ENCODE measurements around the gene RAB17. TPM values are rescaled to one million over a fixed set of nuclear protein-coding genes. Genes with fewer than 3 reads are reported as not detected.

RAB17 gene
- total RNA-seq, 6 experiments from 2014 or later = 0.13 to 0.36 (median 0.25) TPM; not detected in 2

DNA sequence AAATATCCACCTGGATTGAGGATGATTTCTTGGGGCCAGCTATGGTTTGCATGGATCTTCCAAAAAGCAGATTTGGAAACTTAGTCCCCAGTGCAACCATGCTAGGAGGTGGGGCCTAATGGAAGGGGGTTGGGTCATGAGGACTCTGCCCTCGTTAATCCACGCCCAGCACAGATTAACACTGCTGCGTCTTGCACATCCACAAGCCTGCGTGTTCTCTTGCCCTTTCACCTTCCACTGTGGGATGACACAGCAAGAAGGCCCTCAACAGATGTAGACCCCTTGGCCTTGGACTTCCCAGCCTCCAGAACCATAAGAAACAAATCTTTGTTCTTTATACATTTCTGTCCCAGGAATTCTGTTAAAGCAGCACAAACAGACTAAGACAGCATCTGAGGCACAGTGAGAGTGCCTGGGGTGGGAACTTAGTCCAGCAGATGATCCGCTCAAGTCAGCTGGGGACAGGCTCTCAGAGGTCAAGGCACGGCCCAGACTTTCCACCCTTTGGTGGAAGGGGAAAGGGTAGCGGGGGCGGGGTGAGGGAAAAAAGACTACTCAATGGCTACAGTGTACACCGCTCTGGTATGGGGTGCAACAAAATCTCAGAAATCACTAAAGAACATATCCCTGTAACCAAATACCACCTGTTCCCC, 2.4 kb downstream of the RAB17 start:
- Mint-ChIP-seq H3K9me3 (no peaks in the 10 kb centered on the region), H3K4me1 (ENCODE audit: low read depth) (peaks cover 8% of the 10 kb centered on the region), H3K36me3 (ENCODE audit: low read depth) (no peaks in the 10 kb centered on the region), H3K27me3 (ENCODE audit: insufficient read depth) (no peaks in the 10 kb centered on the region; the same call in none of the 2 replicates), H3K4me3 (no peak overlapping the region), H3K27ac (no peak overlapping the region)
- DNase-seq = no peak
- TF ChIP-seq, protein P1, sequence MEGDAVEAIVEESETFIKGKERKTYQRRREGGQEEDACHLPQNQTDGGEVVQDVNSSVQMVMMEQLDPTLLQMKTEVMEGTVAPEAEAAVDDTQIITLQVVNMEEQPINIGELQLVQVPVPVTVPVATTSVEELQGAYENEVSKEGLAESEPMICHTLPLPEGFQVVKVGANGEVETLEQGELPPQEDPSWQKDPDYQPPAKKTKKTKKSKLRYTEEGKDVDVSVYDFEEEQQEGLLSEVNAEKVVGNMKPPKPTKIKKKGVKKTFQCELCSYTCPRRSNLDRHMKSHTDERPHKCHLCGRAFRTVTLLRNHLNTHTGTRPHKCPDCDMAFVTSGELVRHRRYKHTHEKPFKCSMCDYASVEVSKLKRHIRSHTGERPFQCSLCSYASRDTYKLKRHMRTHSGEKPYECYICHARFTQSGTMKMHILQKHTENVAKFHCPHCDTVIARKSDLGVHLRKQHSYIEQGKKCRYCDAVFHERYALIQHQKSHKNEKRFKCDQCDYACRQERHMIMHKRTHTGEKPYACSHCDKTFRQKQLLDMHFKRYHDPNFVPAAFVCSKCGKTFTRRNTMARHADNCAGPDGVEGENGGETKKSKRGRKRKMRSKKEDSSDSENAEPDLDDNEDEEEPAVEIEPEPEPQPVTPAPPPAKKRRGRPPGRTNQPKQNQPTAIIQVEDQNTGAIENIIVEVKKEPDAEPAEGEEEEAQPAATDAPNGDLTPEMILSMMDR (IDR thresholded peaks at IDR 0.05) = no peak

DNA sequence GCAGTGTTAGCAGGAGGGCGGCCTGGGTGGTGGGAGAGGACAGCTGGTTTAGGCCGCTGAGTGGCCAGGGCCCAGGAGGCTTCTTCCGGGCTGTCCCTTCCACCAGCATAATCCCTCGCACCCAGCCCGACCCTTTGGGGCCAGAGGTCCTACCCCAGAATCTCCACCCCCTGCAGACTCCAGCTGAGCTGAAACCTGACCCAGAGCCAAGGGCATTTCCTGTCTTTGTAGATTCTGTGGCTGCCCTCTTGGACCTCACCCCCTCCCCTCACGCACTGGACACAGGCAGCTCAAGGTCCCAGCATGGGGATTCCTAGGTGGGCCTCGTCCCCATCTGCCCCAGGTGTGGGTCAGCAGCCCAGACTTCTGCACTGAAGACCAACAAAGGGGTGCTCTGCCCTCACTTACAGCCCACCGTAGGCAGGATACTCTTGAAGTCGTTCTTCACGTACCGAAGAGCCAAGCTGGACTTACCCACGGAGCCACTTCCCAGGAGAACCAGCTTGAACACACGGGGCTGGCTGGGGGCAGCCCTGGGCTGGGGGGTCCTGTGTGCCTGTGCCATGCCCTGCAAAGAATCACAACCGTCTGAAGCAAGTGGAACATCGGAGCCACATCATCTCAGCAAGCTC, 4.8 kb downstream of the RAB17 start:
- Mint-ChIP-seq H3K27me3 (ENCODE audit: insufficient read depth) (peaks cover 1% of the 10 kb centered on the region), H3K27ac (no peak overlapping the region), H3K9me3 (no peaks in the 10 kb centered on the region), H3K4me1 (ENCODE audit: low read depth) (peaks cover 20% of the 10 kb centered on the region), H3K36me3 (ENCODE audit: low read depth) (no peaks in the 10 kb centered on the region), H3K4me3 (no peak overlapping the region)
- TF ChIP-seq, protein P1 (IDR thresholded peaks at IDR 0.05) = no peak
- DNase-seq = no peak

DNA sequence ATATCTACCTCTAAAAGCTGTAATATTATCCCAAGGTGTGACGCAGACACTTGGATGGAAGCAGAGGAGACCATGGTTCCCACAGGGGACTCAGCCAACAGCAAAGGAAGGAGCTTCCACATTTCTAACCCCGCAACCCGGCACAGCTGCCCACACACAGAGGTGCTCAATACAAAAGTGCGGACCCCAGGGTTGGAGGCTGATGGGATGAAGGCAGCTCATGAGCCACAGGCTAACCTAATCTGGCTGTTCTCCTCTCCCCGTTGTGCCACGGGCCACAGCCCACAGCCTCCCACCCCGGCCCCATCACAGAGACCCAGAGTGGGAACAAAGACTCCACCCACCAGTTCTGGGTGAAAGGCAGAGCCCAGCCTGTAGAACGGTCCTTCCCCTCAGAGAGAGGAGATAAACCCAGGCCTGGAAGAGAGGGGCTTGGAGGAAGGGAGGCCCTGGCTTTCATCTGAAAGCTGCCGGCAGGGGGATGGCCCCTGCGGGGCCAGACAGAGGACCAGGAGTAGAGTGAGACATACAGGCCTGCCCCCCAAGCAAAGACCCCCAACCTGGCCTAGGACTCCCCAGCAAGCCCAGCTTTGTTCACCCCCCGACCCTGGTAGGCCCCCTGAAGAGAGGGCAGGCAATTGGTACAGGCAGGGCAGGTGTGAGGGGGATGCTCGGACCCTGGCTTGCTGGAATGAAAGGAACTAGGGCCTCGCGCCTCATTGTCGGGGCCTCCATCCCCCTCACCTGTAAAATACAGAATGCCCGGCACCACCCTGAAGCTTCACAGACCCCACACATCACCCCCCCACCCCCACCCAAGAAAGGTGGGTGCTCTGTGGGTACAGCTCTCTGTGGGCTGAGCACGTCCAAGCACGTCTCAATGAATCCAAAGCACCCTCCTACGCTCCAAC, 6.9 kb downstream of the RAB17 start:
- Mint-ChIP-seq H3K4me1 (ENCODE audit: low read depth) (peaks cover 12% of the 10 kb centered on the region), H3K9me3 (no peaks in the 10 kb centered on the region), H3K4me3 (no peak overlapping the region), H3K36me3 (ENCODE audit: low read depth) (no peaks in the 10 kb centered on the region), H3K27ac (no peak overlapping the region), H3K27me3 (ENCODE audit: insufficient read depth) (peaks cover 9% of the 10 kb centered on the region)
- DNase-seq = no peak
- TF ChIP-seq, protein P1 (IDR thresholded peaks at IDR 0.05) = no peak

DNA sequence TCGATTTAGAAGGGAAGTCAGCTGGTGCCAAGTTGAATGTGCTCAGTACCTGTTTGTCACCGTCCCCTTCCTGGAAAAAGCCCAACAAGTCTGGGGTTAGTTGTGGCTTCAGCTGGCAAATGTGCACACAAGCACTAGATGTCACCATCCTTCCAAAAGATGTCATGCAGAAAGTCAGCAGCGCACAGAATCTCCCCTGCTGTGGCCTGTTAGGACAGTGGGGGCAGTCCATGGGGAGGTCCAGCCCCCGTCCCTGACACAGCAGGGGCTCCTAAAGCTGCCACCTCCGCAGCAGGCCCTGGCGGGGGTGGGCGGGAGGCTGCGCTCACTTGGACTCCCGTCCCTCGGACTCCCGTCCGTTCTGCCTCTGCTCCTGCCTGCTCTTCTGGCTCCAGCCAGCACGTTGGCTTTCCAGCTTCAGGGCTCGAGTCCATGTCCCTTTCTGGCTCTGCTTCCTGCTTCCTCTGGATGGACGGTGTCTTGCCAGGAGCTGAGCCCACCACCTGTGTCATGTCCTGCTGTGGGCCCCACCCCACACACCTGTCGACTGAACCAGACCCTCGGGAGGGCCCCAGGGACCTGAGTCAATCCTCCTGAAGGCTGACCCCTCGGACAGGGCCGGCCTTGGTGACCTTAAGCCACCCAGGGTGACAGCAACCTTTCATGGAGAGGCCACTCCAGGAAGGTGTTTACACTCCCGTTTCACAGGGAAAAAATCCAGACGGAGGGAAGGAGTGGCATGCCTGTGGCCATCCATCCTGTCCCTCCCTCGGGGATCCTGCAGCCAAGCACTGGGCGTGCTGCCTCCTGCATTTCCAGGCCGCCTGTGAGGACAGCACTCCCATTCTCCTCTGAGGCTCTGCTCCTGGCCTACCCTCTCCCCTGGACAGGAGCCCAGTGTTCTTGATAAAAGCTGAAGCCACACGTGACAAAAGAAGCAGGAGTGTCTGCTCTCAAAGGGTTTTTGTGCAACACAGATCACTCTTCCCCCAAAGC, 8.5 kb downstream of the RAB17 start:
- H3K9me3 Mint-ChIP-seq = no peaks in the 10 kb centered on the region
- H3K27me3 Mint-ChIP-seq (ENCODE audit: insufficient read depth) = peaks cover 9% of the 10 kb centered on the region
- H3K36me3 Mint-ChIP-seq (ENCODE audit: low read depth) = no peaks in the 10 kb centered on the region
- DNase-seq = peak; percentile 68
- TF ChIP-seq, protein P1 (IDR thresholded peaks at IDR 0.05) = peak; percentile 75
- no peak overlapping the region; the same call in 1 of the 2 replicates for H3K4me3 Mint-ChIP-seq
- no peak overlapping the region for H3K27ac Mint-ChIP-seq
- H3K4me1 Mint-ChIP-seq (ENCODE audit: low read depth) = peaks cover 12% of the 10 kb centered on the region

DNA sequence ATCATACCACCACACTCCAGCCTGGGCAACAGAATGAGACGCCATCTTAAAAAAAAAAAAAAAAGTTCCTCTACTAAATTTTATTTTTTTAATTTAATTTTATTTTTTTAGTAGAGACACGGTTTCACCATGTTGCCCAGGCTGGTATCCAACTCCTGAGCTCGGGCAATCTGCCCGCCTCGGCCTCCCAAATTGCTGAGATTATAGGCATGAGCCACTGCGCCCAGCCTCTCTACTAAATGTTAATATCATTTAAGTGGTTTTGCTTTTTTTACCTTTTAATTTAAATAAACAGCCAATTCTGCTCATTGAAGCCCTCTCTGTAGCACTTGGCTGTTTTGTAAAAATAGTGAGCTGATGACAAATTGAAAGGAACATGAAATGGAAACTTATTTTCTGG, 9.2 kb downstream of the RAB17 start:
- Mint-ChIP-seq H3K36me3 (ENCODE audit: low read depth) (no peaks in the 10 kb centered on the region), H3K4me3 (no peak overlapping the region; the same call in 1 of the 2 replicates), H3K9me3 (no peaks in the 10 kb centered on the region), H3K27me3 (ENCODE audit: insufficient read depth) (peaks cover 9% of the 10 kb centered on the region), H3K27ac (no peak overlapping the region), H3K4me1 (ENCODE audit: low read depth) (peaks cover 12% of the 10 kb centered on the region)
- DNase-seq = no peak
- TF ChIP-seq, protein P1 (IDR thresholded peaks at IDR 0.05) = no peak
